ENCODE results near the gene ACTR3C.

ACTR3C gene

DNA sequence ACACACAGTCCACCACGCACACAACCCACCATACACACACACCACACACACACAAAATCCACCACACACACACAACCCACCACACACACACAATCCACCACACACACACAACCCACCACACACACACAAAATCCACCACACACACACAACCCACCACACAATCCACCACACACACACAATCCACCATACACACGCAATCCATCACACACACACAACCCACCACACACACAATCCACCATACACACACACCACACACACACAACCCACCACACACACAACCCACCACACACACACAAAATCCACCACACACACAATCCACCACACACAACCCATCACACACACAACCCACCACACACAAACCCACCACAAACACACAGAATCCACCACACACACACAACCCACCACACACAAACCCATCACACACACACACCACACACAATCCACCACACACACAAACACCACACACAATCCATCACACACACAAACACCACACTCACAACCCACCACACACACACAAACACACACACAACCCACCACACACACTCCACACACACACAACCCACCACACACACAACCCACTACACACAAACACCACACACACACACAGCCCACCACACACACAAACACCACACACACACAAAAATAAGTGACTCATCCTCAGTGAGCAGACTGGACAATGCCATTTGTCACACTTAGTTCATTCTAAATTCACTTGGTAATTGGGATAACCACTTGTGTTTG lies 36.4 kb upstream of the ACTR3C start:
- no peak for DNase-seq (ENCODE audit: extremely low read depth in 1 of 2, low read depth in 1 of 2)

DNA sequence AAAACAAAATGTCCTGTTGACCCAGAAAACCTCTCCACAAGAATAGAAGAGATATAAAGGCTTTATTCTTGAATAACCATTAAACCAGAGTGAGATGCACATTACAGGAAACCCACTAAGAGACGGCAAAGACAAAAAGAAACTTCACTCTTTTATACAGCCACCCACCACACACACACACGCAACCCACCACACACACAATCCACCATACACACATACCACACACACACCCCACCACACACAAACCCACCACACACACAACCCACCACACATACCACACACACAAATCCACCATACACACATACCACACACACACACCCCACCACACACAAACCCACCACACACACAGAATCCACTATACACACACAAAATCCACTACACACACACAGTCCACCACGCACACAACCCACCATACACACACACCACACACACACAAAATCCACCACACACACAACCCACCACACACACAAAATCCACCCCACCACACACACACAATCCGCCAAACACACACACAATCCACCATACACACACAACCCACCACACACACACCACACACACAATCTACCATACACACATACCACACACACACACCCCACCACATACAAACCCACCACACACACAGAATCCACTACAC lies 35.8 kb upstream of the ACTR3C start:
- DNase-seq (ENCODE audit: extremely low read depth in 1 of 2, low read depth in 1 of 2) = no peak

DNA sequence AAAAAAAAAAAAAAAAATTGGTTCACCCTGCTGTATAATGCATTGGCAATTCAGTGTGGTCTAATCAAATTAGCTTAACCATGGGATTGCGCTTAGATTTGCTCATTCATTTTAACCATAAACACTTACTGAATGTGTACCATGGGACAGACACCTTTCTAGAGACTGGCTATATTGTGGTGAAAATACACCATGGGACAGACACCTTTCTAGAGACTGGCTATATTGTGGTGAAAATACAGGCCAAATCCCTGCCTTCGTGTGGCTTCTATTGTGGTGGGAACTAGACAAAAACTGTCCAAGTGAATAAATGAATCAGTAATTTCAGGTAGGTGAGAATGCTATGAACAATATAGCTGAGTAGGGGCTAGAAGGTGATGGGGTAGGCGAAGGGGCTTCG lies 35.1 kb upstream of the ACTR3C start:
- no peak for DNase-seq (ENCODE audit: extremely low read depth in 1 of 2, low read depth in 1 of 2)

DNA sequence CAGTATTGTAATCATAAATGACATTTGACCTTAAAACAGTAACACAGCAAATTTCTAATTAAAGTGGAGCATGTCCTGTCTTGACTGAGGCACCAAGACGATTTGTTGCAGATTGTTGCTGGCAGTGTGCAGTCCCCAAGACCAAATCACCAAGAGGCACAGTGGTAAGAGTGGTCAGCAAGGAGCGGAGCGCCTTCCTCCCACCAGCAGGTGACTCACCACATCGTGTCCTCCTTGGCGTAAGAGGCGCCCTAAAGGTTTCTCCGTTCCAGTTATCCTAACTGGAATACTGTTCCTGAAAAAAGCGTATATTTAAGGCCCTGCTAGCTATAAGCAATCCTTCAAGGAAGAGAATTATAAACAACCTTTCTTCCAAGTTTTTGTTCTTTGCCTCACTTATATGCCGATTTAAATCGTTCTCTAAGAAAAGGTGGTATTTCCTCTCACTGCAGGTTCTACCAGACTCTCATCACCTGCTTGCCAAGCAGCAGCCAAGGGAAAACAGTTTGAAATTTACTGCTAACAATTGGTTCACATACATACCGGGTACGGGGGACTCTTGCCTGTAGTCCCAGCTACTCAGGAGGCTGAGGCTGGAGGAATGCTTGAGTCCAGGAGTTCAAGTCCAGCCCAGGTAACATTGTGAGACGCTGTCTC lies 34.6 kb upstream of the ACTR3C start:
- DNase-seq (ENCODE audit: extremely low read depth in 1 of 2, low read depth in 1 of 2) = no peak

DNA sequence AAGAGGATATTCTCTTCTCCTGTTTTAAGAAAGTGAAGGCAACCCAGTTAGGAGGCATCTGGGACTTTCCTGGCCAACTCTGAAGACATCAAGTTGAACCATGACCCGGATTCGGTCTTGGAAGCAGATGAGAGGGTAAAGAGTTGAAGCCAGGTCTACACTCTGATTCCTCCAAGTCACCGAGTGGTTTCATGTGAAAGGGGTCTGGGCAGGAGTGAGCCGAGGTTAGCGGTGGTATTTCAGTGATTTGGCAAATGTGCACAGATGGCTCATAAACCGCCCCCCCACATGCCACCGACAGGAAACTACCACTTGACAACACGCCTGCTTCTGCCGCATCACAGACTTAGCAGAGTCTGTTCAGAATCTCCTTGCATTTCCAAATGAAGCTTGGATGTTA lies 33.9 kb upstream of the ACTR3C start:
- DNase-seq (ENCODE audit: extremely low read depth in 1 of 2, low read depth in 1 of 2) = peak; percentile 53 to 59

DNA sequence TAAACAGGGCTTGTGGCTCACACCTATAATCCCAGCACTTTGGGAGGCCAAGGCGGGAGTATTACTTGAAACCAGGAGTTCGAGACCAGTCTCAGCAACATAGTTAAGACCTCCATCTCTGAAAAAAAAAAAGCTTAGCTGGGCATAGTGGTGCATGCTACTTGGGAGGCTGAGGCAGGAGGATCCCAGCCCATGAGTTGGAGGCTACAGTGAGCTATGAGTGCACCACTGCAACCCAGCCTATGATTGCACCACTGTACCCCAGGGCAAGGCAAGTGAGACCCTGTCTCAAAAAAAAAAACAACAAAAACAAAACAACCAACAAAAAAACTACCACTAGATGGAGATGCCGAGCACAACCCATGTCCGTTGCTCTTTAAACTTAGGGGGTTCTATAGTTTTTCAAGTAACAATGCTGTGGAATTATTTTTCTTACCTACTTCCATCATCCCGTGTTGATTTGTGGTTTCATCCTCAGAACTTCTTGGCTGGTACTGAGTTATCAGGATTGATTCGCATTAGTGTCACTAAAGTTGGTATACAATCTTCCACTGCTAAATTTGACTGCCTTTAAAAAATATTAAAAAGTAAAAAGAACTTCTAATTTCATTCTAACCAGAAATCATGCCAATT lies 33.0 kb upstream of the ACTR3C start:
- DNase-seq (ENCODE audit: extremely low read depth in 1 of 2, low read depth in 1 of 2) = no peak

DNA sequence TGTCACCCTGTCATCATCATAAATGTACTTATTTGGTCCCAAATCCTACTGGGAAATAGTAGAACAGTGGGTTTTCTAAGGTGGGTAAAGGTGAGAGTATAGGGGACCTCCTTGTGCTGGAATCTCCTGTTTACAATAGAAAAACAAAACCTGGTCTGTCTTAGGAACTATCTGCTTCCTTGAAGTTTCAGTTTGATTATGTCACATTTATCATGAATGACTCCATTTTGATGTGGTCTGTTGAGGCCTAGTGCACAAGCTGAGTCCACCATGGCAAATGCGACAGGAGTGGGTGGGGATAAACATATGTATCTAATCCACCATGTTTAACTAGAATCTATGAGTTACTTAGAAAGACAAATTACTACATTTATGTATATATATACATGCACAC lies 32.3 kb upstream of the ACTR3C start:
- DNase-seq (ENCODE audit: extremely low read depth in 1 of 2, low read depth in 1 of 2) = no peak

DNA sequence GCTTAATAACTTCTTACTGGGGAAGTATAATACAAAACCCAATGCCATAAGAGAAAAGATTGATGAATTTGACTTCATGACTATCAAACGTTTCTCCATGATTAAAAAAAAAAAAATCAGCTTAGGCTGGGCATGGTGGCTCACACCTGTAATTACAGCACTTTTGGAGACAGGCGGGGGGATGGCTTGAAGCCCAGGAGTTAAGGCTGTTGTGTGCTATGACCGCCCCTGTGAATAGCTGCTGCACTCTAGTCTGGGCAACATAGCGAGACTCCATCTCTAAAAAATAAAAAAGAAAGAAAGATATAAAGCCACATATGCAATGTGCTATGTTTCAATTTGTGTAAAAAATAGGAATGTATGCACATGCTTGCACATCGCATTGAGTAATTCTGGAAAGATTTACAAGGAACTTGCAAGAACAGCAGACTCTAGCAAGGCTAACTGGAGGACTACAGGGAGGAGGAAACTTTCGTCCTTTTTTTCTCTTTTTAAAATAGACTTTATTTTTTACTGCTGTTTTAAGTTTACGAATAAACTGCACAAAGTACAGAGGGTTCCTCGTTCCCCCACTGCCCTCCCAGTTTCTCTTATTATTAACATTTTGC lies 28.3 kb upstream of the ACTR3C start:
- no peak for DNase-seq (ENCODE audit: extremely low read depth in 1 of 2, low read depth in 1 of 2)

DNA sequence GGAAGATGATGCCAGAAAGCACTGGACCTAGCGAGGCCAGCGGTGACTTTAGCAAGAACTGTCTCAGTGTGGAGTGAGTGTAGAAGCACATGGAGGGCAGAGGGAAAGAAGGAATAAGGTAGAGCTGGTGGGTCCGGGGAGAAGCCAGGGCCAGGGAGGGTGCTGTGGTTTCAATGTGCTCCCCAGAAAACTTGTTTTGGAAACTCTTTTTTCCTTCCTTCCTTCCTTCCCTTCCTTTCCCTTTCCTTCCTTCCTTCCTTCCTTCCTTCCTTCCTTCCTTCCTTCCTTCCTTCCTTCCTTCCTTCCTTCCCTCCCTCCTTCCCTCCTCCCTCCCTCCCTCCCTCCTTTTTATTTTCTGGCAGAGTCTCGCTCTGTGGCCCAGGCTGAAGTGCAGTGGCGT lies 23.6 kb upstream of the ACTR3C start:
- DNase-seq (ENCODE audit: extremely low read depth in 1 of 2, low read depth in 1 of 2) = no peak

DNA sequence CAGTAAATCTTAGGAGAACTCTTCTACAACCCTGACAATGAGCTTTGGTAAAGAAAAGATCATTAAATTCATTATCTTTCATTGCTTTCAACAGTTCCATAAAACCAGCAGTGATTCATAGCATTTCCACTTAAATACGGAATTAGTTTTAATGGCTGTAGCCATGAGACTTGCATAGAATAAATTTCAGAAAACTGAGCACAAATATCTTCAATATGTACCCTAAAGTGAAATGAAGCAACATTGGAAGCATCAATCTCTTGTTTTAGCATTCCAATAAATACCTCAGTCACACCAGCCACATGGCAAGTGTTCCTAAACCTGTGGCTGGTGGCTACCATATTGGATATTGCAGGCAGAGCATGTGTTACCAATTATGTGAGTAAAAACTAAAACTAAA lies 21.7 kb upstream of the ACTR3C start:
- no peak for DNase-seq (ENCODE audit: extremely low read depth in 1 of 2, low read depth in 1 of 2)

DNA sequence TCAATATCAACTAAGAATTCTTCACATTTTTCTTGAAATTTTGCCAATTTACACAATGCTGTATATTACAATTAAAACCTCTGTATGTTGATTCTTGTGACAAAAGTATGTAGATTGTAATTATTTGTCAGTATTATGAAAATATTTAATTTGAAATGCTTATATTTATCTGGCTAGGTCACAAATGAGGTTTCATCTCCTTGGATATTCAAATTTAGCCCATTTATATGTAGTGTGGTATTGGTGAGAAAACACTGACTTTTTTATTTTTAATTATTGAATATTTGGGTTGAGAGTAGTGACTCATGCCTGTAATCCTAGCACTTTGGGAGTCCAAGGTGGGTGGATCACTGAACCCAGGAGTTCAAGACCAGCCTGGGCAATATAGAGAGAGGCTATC lies 21.0 kb upstream of the ACTR3C start:
- no peak for DNase-seq (ENCODE audit: extremely low read depth in 1 of 2, low read depth in 1 of 2)

DNA sequence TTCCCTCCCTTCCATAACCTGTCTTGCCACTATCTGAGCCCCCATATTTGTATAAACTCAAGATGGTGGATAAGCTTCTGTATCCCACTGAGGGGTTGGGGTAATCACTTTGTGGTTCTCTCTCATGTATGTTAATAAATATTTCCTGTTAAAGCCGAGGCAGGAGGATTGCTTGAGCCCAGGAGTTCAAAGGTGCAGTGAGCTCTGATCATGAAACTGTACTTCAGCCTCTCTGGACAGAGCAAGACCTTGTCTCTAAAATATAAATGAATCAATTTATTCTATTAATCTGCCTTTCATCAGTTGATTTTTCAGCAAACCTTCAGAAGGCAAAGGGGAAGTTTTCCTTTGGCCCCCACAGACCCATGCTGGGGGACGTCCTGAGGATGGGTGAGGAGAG lies 19.9 kb upstream of the ACTR3C start:
- DNase-seq (ENCODE audit: extremely low read depth in 1 of 2, low read depth in 1 of 2) = no peak

DNA sequence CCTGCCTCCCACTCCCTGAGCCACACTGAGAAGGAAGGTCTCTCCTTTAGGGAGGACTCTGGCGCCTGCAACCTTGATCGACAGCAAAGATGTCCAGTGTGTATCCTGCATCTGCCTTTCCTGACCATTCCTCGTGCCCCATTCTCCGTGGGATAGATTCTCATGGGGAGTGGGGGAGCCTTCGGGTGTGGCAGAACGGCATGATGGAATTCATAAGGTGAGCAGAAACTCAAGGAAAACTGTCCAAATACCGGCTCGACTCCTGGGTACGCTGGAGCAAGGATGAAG lies 18.7 kb upstream of the ACTR3C start:
- no peak for DNase-seq (ENCODE audit: extremely low read depth in 1 of 2, low read depth in 1 of 2)

DNA sequence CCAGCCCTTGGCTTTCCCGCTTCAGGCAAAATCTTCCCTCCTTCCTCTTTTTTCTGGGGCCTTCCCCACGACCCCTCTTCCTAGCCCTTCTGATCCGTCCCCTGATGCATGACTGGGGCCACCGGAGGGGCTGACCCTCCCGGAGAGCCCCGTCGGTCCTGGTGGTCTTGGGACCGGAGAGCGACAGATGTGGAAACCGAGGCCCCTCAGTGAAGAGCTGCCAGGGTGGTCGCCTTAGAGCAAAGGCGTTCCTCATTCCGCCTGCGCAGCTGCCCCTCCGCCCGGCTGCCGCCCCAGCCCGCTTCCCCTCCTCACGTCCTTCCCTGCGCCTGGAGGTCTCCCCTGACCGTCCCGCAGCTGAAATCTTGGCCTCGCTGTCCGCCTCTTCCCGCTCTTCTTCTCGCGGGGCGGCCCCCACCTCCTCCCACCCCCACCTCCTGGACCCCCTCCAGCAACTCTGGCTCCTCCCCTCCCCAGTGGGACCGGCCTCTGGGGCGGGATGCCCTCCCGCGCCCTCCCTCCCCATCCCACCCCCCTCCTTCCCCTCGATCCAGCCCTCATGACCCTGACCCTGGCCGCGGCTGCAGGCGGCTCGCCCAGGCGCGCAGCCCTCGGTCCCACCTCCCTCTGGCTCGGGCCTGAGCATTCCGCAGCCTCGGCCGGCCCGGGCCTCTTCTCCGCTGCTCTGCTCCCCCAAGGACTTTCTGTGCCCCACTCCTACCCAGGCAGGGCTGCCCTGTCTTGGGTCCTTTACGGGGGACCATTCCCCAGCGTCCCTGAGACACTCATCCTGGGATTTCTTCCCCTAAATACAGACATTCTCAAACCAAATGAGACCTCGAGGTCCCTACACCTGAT lies 18.1 kb upstream of the ACTR3C start, which contains the start of gene RARRES2:
RARRES2 (minus strand) TSS at position 367 of the 858 bp plus-strand sequence. CDS start 1,020 bp downstream, outside the sequence.
- DNase-seq (ENCODE audit: extremely low read depth in 1 of 2, low read depth in 1 of 2) = no peak

DNA sequence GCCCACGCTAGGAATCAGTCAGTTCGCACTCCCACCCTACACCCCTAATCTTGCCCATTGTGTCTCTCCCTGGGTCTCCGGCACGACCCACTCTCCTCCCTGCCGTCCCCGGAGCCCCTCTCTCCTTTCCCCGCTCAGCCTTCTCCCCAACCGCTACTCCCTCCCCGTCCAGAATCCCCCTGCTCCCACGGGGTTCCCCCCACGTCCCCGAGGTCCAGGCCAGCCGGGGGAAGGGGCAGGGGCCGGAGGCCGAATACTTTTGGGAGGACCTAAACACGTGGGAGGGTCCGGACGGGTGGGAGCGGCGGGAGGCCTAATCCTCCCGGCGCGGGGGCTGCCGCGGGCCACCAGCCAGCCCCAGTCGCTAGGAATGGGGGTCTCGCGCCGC lies 17.5 kb upstream of the ACTR3C start:
- no peak for DNase-seq (ENCODE audit: extremely low read depth in 1 of 2, low read depth in 1 of 2)

DNA sequence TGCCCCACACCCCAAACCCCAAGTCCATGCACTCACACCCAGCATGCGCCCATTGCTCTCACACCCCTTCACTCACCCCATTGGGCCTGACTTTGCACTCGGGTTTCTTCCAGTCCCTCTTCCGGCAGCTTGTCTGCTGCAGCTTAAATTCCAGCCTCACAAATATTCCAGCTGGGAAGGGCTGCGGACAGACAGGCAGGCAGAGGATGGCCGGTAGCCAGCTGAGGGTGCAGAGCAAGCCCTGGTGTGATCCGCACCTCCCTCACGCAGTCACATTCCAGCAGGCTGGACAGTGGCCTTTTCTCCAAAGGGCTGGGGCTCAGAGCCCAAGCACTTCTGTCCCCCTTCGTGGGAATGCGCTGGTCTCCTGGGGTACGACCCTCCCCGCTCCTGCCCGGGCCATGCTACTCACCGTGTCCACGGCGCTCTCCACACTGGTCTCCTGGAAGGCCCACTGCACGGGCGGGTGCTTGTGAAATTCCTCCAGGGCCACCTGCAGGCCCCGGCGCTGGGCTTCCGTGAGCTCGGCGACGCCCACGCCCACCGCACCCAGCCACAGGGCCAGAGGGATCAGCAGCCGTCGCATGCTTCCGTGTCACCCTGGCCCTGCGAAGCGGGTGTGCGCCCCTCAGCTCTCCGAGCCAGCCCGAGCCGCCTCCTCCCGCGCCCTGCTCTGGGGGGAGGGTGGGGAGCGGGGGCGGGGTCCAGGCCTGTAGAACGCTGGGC lies 16.8 kb upstream of the ACTR3C start:
- DNase-seq (ENCODE audit: extremely low read depth in 1 of 2, low read depth in 1 of 2) = no peak

DNA sequence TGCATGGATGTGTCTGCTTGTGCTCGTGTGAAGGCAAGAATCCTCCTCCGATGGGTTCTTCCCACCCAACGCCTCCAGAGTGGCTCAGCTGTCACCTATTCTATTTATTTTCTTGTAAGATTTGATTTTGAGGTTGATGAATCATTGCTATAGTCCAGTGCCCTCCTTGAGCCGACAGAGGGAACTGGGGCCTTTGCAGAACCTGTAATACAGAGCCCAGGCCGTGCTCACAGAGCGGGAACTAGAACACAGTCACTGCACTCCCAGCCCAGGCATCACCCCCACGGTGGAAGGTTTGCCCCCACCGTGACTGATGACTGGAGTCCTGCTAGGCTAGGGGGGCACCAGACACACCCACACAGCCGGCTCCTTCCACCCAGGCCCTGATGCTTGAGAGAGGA lies 16.1 kb upstream of the ACTR3C start:
- DNase-seq (ENCODE audit: extremely low read depth in 1 of 2, low read depth in 1 of 2) = no peak

DNA sequence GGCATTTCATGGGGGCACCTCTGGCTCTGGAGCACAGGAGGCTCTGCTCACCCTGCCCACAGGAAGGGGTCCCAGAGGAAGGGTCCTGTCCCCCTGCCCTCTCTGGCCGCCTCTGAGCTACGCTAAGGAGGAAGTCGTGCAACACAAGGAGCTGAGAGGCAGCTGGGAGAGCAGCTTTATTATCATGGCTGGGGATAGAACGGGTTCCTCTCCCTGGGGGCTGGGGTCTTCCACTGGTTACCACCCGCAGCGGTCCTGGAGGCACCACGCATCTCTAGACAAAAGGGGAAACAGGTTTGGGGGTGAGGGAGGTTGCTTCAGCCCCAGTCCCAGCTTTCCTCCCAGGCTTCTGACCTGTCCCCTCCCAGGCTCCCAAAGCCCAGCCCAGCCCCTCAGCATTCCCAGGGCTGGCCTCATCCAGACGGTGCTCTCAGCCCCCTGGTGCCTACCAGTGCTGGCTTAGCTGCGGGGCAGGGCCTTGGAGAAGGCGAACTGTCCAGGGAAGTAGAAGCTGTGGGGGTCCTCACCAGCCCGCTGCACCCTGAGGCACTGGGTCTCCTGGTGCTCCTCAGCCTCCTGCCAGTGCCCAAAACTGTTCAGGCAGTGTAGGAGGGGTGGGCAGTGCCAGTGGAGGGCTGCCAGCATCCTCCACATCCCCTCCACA lies 15.0 kb upstream of the ACTR3C start:
- DNase-seq (ENCODE audit: extremely low read depth in 1 of 2, low read depth in 1 of 2) = no peak

DNA sequence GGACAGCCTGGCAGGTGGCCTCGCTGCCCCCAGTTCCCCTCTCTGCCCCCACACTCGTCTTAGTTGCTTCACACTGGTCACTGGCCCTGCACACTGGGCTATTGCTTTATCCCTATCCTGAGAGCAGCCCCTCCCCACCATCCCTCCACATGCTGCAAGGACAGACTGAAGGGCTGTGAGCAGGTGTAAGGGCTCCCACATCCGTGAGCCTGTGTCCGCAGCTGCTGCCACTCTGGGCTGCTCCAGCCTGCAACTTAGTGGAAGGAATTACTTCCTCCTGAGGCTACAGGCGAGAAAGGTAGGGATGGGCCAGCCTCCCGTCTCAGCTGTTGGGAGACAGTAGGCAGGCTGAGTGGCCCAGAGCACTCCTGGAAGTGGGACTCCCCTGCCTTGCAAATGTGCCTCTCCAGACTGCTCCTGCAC lies 14.3 kb upstream of the ACTR3C start:
- DNase-seq (ENCODE audit: extremely low read depth in 1 of 2, low read depth in 1 of 2) = no peak
